Suppressor macrophage treated with lipopolysaccharide for 1 hour (primary cell): Measurements from ENCODE around the gene HSFX1.
"Not testable (repeated sequence)": the region's sequence is repeated elsewhere in the genome, so short reads cannot be mapped to it uniquely, and the experiment has no call there.

Source experiments
- DNase-seq, 3 donors: peaks; one replicate each; pipeline ENCODE4 v3.0.0-alpha.2; 2020 to 2022

Gene HSFX1

GRCh38 chrX:149773768-149774167 lies at the start of gene HSFX1:
HSFX1 (plus strand) TSS chrX:149774068; CDS start chrX:149774682, 614 bp downstream.
- DNase-seq, result not testable (repeated sequence)

GRCh38 chrX:149727308-149727707 lies 46.6 kb upstream of the HSFX1 start:
- not testable (repeated sequence) for DNase-seq

GRCh38 chrX:149742269-149742668 lies 31.6 kb upstream of the HSFX1 start:
- not testable (repeated sequence) for DNase-seq

- DNase-seq, result not testable (repeated sequence)
Observed at GRCh38 chrX:149746390-149747007, 27.4 kb upstream of the HSFX1 start.

GRCh38 chrX:149757206-149758067 lies 16.4 kb upstream of the HSFX1 start:
- no peak for DNase-seq

- DNase-seq, result no peak
Observed at GRCh38 chrX:149758068-149758714, 15.7 kb upstream of the HSFX1 start.

- DNase-seq, result not testable (repeated sequence)
Observed at GRCh38 chrX:149758715-149759078, 15.2 kb upstream of the HSFX1 start.

GRCh38 chrX:149759824-149760223 lies 14.0 kb upstream of the HSFX1 start:
- no peak for DNase-seq

GRCh38 chrX:149760965-149761364 lies 12.9 kb upstream of the HSFX1 start:
- DNase-seq, result no peak

GRCh38 chrX:149761858-149762674 lies 11.8 kb upstream of the HSFX1 start:
- not testable (repeated sequence) for DNase-seq

GRCh38 chrX:149762696-149763614 lies 10.9 kb upstream of the HSFX1 start:
- DNase-seq, result no peak

GRCh38 chrX:149770344-149770743 lies 3.5 kb upstream of the HSFX1 start:
- DNase-seq, result not testable (repeated sequence)

GRCh38 chrX:149773026-149773425 lies 842 bp upstream of the HSFX1 start:
- not testable (repeated sequence) for DNase-seq

GRCh38 chrX:149777999-149778398 lies 4.1 kb downstream of the HSFX1 start:
- not testable (repeated sequence) for DNase-seq

- not testable (repeated sequence) for DNase-seq
Observed at GRCh38 chrX:149781727-149782126, 7.9 kb downstream of the HSFX1 start, which contains the start of gene MAGEA9. MAGEA9 (plus strand) TSS chrX:149781930; CDS start chrX:149786211, 4,281 bp downstream.

- not testable (repeated sequence) for DNase-seq
Observed at GRCh38 chrX:149795531-149795930, 21.7 kb downstream of the HSFX1 start.

GRCh38 chrX:149799095-149799714 lies 25.3 kb downstream of the HSFX1 start:
- DNase-seq, result no peak

GRCh38 chrX:149799938-149800337 lies 26.1 kb downstream of the HSFX1 start:
- no peak for DNase-seq

- DNase-seq, result no peak
Observed at GRCh38 chrX:149803458-149804062, 29.7 kb downstream of the HSFX1 start.

GRCh38 chrX:149804102-149804501 lies 30.2 kb downstream of the HSFX1 start:
- no peak for DNase-seq
